ENCODE measurements around the gene DHRS7.

Gene DHRS7

DNA sequence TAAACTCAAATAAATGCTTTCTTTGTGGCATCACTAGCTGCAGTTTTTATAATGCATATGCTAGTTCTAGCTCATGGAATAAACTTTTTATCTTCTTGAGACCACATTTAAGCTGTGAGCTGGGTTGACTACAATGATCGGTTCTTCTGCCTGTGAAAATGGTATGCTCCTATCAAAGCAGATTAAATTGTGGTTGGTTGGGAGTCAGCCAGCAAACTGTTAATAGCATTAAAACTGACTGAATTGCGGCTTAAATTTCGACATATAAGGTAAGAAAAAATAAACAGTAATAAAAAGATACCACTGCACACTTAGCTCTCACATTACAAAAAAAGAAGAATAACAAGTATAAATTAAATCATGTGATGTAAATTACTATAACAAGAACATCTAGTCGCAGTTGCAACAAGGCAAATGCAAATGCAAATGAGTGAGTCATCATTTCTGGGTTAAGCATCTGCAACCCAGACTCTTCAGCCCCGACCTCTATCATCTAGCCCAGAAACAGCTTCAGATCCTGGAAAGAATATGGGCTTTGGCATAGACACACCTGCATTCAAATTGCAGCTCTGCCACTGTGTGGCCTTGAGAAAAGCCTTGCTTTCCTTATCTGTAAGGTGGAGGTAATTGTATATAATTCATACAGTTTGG is 19.8 kb upstream of the DHRS7 start:
- CTCF ChIA-PET: interaction anchor here (0.5 to 3.3 kb wide), 8 partner anchors 36 to 222 kb away, joined by 3 to 15 read pairs (median 3); no protein-coding TSS in a partner anchor
- TF ChIP-seq, protein P1, sequence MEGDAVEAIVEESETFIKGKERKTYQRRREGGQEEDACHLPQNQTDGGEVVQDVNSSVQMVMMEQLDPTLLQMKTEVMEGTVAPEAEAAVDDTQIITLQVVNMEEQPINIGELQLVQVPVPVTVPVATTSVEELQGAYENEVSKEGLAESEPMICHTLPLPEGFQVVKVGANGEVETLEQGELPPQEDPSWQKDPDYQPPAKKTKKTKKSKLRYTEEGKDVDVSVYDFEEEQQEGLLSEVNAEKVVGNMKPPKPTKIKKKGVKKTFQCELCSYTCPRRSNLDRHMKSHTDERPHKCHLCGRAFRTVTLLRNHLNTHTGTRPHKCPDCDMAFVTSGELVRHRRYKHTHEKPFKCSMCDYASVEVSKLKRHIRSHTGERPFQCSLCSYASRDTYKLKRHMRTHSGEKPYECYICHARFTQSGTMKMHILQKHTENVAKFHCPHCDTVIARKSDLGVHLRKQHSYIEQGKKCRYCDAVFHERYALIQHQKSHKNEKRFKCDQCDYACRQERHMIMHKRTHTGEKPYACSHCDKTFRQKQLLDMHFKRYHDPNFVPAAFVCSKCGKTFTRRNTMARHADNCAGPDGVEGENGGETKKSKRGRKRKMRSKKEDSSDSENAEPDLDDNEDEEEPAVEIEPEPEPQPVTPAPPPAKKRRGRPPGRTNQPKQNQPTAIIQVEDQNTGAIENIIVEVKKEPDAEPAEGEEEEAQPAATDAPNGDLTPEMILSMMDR (conservative IDR thresholded peaks at IDR 0.05; ENCODE audit: low read depth): no peak
- no peak overlapping the region for H3K27ac ChIP-seq
- POLR2A ChIA-PET (ENCODE audit: low non-redundant PET): no interaction called here
- no peak for DNase-seq (ENCODE audit: low spot score)

DNA sequence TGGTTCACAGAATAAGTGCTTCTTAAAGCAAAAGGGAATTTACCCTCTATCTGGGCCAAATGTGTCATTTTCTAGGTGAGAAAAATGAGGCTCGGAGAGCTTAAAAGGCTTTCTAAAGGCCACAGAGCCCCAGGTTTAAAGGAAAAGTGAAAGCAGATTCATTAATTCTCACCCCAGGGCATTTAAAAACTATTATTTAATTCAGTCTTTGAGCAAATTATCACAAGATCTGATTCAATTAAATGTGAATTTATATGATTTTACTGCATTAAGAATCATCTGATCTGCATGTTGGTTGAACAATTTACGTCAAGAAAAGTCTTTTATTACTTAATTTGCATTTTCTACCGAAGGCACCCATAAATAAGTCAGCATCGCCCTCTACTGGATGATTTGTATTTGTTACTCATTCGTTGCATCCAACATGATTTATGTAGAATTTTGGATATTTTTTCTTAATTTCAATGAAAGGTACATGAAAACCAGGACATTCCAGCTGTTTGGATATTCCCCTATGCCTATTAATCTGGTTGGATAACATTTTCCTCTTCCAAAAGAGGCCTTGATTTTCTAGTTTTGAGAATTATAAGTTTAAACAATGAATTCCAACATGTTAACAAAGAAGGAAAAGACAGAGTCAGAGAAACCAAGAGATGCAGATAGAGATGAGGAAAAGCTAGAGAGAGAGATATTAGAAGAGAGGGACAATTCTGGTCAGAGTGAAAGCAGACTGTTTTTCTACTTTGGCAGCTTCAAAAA is 19.1 kb upstream of the DHRS7 start:
- H3K27ac ChIP-seq: no peak overlapping the region
- POLR2A ChIA-PET (ENCODE audit: low non-redundant PET): no interaction called here
- CTCF ChIA-PET: interaction anchor here (0.5 to 3.3 kb wide), 11 partner anchors 37 to 221 kb away, joined by 3 to 15 read pairs (median 3); no protein-coding TSS in a partner anchor
- no peak for DNase-seq (ENCODE audit: low spot score)
- TF ChIP-seq, protein P1 (conservative IDR thresholded peaks at IDR 0.05; ENCODE audit: low read depth): peak; percentile 69

- TF ChIP-seq, protein P1 (conservative IDR thresholded peaks at IDR 0.05; ENCODE audit: low read depth): no peak
- CTCF ChIA-PET: interaction anchor here (0.6 to 3.3 kb wide), 5 partner anchors 154 to 222 kb away, joined by 3 to 15 read pairs (median 4); no protein-coding TSS in a partner anchor
- POLR2A ChIA-PET (ENCODE audit: low non-redundant PET): no interaction called here
- DNase-seq (ENCODE audit: low spot score): no peak
- no peak overlapping the region for H3K27ac ChIP-seq
Observed at GRCh38 chr14:60183741-60184140, 18.5 kb upstream of the DHRS7 start.

- ChIA-PET POLR2A (ENCODE audit: low non-redundant PET) (no interaction called here), CTCF (interaction anchor here (0.7 to 3.3 kb wide), 2 partner anchors 218 to 221 kb away, joined by 4 to 15 read pairs; no protein-coding TSS in a partner anchor)
- no peak overlapping the region for H3K27ac ChIP-seq
- no peak for DNase-seq (ENCODE audit: low spot score)
- TF ChIP-seq, protein P1 (conservative IDR thresholded peaks at IDR 0.05; ENCODE audit: low read depth): no peak
Observed at GRCh38 chr14:60183138-60183537, 17.9 kb upstream of the DHRS7 start.

- ChIA-PET POLR2A (ENCODE audit: low non-redundant PET) (no interaction called here), CTCF (interaction anchor here (0.6 kb wide), 1 partner anchor 98 kb away, joined by 5 read pairs; no protein-coding TSS in a partner anchor)
- H3K27ac ChIP-seq: no peak overlapping the region
- TF ChIP-seq, protein P1 (conservative IDR thresholded peaks at IDR 0.05; ENCODE audit: low read depth): no peak
- peak; percentile 63 for DNase-seq (ENCODE audit: low spot score)
Observed at GRCh38 chr14:60179431-60179869, 14.3 kb upstream of the DHRS7 start.

GRCh38 chr14:60178820-60179219 is 13.6 kb upstream of the DHRS7 start:
- no peak overlapping the region for H3K27ac ChIP-seq
- ChIA-PET POLR2A (ENCODE audit: low non-redundant PET) (no interaction called here), CTCF (no interaction called here)
- DNase-seq (ENCODE audit: low spot score): no peak
- TF ChIP-seq, protein P1 (conservative IDR thresholded peaks at IDR 0.05; ENCODE audit: low read depth): no peak
